HG03045 (cell line): ENCODE data around the gene ARID1A.

Source experiments
- ATAC-seq: cut with Tn5 transposase; IDR thresholded peaks from one replicate; pipeline ENCODE4 v1.9.1; 2021; ENCODE audit warnings: mild to moderate bottlenecking, moderate library complexity; ENCODE audit not compliant: unreplicated experiment

ARID1A gene

DNA sequence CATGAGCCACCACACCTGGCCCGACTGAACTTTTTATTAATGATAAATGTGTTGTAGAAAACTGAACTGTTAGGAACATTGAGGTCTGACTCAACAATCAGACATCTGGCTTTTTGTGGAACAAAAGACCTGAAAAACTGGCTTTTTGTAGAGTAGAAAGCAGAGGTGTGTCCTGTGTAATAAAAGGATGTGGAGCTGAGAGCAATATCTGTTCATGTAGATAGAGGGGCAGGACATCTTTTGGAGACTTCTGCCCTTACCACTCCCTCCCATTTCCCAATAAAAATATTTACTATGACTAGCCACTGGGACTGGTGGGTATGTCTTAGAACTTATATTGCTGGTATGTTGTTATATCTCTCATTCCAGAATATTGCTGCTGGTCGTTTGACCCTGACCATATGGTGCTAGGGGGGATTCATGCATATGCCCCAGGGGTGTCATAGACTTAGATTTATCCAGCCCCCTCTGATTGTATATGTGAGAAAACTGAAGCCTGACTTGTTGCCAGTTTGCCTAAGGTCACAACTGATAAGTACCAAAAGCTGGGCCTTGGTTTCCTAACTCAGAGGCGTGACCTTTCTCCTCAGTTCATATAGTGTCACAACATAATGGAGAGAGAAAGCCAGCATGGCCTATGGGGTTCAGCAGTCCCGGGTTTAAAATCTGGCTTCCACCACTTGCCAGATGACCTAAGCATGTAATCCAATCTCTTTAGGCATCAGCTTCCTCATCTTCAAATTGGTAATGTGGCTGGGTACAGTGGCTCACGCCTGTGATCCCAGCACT is 58.5 kb downstream of the ARID1A start:
- ATAC-seq = no peak

DNA sequence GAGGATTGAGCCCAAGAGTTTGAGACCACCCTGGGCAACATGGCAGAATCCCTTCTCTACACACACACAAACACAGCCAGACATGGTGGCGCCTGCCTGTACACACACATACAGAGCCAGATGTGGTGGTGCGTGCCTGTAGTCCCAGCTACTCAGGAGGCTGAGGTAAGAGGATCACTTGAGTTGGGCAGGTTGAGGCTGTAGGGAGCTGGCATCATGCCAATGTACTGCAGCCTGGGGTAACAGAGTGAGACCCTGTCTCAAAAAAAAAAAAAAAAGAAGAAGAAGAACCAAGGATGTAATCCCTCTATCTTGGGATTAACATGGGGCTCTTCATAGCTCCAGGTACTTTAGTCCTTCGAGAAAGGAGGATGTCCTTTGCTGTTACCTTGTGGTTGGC is 62.5 kb downstream of the ARID1A start:
- ATAC-seq = no peak

DNA sequence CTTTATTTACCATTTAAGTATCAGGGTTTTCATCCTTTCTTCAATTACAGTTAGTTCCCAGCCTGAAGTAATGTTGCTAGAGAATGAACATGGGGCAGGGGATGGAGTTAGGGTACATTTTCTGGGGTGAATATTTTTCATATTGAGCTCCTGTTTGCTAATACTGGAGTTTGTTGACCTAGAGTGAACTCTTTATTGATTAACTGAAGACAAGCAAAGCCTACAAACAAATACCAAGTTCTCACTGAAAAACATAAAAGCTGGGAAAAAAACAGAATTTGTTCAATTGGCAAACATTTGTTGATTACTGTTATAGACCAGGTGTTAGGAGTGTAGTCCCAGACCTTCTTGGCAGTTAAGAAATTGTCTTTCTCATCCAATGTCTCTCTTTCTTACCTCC is 63.7 kb downstream of the ARID1A start:
- ATAC-seq = no peak

DNA sequence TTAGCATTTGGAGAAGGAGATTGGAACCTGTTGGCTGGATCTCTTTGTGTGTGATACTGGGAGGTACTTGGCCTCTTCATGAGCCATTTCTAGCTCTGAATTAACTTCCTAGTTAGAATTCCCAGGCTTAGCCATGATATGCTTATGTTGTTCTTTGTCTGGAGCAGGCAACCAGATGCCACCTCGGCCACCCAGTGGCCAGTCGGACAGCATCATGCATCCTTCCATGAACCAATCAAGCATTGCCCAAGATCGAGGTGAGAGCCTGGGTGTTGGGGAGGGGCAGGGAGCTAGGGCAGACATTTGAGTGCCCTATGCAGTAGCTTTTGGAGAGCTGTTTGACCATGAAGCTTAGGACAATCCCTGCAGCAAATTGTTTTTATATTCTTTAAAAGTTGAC is 65.4 kb downstream of the ARID1A start:
- ATAC-seq = no peak

DNA sequence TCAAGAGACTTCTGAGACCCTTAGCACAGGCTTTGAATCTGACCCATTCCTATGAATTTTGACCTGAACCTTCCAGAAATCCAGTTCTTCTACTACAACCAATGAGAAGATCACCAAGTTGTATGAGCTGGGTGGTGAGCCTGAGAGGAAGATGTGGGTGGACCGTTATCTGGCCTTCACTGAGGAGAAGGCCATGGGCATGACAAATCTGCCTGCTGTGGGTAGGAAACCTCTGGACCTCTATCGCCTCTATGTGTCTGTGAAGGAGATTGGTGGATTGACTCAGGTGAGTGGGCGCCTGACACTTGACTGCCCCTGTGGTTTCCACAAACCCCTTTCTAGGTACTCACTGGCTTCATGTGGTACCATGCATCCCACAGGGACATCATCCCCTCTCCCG is 71.9 kb downstream of the ARID1A start:
- ATAC-seq = no peak

DNA sequence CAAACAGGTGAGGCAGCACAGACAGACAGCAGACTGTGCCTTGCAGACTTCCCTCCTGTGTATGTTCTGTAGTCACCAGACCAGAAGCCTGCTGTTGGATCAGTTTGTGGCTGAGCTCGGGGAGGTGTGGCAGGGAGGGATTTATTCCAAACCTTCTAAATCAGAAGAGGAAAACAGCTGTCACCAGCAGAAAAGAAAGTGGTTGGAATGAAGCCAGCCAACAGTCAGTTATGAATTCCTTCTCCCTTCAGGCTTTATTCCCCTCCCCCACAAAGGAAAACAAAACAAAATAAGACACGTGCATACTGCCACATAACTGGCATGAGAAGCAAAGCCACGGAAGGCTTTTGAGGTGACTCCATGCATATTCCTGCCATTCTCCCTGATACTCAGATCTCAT is 72.9 kb downstream of the ARID1A start:
- ATAC-seq = no peak

DNA sequence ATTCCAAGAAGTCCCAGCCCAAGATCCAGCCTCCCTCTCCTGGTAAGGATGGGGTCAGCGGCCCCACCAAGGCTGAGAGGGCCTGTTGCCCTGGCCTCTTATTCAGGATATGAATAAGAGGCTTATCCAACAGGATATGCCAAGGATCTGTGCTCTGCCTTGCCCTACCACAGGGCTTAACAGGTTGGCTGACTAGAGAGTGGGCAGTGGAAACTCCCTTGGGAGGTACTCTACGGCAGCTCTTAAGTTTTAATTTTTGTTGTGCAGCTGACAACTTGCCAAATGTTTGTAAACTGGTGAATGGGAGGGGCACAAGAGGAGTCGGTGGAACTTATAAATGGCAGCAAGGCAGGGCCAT is 75.4 kb downstream of the ARID1A start:
- no peak for ATAC-seq

DNA sequence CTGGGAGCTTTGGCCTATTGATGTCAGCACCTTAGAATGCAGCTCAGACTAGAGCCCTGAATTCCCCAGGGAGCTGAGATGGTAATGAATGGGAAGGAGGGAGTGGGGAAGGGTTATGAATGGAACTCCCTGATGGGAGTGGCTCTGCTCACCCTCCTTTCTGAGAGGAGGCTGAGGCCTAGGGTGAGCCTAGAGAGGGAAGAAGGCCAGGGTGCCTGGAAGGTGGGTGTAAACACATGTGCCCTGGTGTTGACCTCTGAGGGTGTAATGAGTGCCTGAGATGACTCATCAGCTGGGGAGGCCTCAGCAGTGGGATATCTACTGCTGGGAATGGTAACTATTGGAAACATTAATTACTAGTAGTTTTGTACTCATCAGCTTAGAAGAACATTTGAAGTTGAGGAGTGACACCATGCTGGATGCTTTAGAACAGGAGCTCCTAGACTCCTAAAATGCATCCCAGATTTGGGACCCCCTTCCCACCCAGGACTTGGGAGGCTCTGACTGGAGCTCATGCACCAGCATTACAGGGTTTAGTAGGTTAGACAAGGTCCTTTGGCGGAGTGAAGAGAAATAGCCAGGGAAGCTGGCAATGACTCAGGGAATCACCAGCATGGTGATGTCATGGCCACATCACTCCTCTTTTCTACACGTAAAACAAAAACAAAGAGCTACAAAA is 76.0 kb downstream of the ARID1A start:
- ATAC-seq = no peak

DNA sequence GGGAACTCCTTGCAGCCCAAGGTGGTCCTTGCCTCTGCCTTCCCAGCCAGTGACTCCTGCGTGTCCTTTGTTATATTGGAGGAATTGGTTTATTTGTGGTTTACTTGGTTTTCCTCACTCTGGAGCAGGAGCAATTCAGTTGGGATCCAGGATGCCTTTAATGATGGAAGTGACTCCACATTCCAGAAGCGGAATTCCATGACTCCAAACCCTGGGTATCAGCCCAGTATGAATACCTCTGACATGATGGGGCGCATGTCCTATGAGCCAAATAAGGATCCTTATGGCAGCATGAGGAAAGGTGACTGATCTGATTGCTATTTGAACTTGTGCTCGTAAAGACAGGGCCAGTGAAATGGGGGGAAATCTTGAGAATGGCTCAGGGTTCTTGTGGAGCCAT is 76.9 kb downstream of the ARID1A start:
- no peak for ATAC-seq

DNA sequence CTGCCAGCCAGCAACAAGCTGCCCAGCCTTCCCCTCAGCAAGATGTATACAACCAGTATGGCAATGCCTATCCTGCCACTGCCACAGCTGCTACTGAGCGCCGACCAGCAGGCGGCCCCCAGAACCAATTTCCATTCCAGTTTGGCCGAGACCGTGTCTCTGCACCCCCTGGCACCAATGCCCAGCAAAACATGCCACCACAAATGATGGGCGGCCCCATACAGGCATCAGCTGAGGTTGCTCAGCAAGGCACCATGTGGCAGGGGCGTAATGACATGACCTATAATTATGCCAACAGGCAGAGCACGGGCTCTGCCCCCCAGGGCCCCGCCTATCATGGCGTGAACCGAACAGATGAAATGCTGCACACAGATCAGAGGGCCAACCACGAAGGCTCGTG is 78.6 kb downstream of the ARID1A start:
- no peak for ATAC-seq

DNA sequence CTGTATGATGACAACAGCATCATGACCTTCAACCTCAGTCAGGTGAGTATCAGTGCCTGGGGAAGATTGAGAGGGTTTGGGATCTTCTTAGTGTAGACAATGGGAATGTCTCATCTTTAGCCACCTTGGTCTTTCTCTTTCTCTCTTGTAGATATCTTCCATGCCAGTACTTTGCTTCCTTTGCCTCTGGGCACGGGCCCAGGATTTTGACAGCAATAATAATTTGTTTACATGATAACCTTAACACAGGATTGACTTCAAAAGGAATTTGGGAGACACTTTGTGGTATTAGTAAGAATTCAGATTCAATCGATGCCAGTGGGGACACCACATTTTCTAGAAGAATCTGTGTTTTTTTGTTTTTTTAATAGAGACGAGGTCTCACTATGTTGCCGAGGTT is 79.9 kb downstream of the ARID1A start:
- ATAC-seq = no peak

DNA sequence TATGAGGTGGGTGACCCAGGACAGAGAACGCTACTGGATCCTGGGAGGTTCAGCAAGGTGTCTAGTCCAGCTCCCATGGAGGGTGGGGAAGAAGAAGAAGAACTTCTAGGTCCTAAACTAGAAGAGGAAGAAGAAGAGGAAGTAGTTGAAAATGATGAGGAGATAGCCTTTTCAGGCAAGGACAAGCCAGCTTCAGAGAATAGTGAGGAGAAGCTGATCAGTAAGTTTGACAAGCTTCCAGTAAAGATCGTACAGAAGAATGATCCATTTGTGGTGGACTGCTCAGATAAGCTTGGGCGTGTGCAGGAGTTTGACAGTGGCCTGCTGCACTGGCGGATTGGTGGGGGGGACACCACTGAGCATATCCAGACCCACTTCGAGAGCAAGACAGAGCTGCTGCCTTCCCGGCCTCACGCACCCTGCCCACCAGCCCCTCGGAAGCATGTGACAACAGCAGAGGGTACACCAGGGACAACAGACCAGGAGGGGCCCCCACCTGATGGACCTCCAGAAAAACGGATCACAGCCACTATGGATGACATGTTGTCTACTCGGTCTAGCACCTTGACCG is 83.4 kb downstream of the ARID1A start:
- no peak for ATAC-seq

DNA sequence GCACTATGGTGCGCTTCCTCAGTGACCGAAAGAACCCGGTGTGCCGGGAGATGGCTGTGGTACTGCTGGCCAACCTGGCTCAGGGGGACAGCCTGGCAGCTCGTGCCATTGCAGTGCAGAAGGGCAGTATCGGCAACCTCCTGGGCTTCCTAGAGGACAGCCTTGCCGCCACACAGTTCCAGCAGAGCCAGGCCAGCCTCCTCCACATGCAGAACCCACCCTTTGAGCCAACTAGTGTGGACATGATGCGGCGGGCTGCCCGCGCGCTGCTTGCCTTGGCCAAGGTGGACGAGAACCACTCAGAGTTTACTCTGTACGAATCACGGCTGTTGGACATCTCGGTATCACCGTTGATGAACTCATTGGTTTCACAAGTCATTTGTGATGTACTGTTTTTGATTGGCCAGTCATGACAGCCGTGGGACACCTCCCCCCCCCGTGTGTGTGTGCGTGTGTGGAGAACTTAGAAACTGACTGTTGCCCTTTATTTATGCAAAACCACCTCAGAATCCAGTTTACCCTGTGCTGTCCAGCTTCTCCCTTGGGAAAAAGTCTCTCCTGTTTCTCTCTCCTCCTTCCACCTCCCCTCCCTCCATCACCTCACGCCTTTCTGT is 84.6 kb downstream of the ARID1A start:
- no peak for ATAC-seq

DNA sequence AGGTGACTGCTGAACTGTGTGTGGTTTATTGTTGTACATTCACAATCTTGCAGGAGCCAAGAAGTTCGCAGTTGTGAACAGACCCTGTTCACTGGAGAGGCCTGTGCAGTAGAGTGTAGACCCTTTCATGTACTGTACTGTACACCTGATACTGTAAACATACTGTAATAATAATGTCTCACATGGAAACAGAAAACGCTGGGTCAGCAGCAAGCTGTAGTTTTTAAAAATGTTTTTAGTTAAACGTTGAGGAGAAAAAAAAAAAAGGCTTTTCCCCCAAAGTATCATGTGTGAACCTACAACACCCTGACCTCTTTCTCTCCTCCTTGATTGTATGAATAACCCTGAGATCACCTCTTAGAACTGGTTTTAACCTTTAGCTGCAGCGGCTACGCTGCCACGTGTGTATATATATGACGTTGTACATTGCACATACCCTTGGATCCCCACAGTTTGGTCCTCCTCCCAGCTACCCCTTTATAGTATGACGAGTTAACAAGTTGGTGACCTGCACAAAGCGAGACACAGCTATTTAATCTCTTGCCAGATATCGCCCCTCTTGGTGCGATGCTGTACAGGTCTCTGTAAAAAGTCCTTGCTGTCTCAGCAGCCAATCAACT is 85.5 kb downstream of the ARID1A start:
- ATAC-seq = no peak

DNA sequence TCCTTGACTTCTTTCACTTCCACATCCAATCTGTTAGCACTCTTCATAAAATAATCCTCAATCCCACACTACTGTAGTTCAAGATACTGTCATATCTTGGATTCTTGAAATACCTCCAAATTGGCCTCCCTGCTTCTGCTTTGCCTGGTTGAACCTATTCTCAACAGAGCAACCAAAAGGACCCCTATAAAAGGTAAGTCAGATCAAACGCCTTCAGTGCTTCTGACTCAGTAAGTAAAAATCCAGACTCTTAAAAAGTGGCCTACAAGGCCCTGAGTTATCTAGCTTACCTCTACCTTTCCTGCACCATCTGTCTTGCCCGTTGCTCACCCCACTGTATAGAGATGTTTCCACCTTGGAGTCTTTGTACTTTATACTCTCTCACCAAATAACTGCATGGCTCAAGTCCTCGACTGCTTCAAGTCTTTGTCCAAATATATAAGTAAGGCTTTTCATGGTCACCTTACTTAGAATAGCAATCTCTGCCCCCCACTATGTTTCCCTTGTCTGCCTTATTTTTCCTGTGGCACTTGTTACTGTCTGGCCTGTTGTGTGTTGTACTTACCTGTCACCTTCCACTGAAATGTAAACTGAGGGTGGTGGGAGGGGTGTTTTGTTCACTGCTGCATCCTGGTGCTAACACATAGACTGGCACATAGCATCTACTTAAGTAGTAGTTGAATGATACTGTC is 86.9 kb downstream of the ARID1A start:
- no peak for ATAC-seq

DNA sequence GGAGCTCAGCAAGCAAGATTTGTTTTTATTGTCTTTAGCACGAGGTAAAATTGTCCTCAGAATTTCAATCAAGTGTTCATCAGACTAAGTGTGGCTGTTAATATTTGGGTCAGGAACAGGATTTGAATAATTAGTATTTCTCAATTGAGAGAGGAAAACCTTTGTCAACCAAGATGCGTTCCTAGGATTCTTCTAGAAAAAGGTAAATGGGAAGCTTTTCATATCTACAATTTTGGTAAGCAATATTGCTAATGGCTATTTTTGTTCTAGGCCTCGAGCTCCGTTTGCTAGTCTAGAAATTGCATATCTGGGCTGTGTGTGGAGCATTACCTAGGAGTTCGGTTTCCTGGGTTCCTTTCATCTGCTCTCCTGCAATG is 87.8 kb downstream of the ARID1A start:
- no peak for ATAC-seq

DNA sequence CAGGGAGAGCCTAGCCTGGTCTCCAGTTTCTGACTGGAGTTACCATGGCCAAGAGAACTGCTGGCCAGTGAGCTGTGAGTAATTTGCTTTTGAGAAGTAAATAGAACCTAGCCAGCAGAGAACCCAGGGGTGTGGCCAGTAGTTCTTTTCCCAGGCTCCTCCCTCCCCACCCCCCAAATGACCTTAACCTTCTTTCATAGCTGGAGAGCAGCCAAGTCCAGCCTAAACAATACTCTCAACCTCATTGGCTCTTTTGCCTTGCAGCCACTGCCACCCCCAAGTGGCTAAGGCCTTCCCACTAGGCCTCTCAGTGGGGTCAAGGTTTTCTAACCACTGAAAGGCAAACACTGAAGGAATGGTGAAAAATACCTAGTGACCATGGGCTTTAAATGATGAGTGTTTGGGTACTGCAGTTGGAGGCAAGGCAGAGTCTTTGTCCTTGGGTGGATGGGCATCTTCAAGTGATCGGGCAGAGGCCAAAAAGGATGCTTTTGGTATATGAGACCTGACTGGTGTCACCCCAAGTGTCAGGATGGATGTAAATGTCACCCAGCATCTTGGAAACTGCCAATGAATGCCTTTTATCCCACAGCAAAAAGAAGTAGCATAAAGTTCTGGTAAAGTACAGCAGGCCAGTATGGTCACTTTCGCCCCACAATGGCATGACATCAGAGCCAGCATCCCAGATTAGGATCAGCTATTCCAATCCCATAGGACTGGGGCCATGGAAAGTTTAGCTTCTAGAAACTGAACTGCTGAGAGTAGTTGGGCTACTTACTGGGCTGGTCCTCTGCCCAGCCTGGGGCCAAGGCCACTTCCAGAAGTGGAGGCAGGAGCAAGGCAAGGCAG is 88.4 kb downstream of the ARID1A start:
- no peak for ATAC-seq

DNA sequence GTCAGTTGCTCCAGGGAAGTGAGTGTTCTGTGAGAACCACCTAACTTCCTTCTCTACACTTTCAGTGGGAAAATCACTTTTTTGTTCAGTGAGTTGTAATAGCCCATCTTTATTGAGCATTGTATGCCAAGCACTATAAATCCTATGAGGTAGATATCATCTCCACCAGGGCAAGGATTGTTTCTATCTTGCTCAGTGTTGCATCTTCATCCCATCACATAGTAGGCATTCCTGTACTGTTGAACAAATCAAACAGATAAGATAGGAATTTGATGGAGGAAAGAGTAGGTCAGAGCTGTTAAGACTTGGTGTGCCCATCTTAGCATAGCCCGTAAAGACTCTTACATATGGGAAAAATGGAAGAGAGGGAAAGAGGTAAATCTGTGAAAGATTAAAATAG is 89.1 kb downstream of the ARID1A start:
- ATAC-seq = no peak

DNA sequence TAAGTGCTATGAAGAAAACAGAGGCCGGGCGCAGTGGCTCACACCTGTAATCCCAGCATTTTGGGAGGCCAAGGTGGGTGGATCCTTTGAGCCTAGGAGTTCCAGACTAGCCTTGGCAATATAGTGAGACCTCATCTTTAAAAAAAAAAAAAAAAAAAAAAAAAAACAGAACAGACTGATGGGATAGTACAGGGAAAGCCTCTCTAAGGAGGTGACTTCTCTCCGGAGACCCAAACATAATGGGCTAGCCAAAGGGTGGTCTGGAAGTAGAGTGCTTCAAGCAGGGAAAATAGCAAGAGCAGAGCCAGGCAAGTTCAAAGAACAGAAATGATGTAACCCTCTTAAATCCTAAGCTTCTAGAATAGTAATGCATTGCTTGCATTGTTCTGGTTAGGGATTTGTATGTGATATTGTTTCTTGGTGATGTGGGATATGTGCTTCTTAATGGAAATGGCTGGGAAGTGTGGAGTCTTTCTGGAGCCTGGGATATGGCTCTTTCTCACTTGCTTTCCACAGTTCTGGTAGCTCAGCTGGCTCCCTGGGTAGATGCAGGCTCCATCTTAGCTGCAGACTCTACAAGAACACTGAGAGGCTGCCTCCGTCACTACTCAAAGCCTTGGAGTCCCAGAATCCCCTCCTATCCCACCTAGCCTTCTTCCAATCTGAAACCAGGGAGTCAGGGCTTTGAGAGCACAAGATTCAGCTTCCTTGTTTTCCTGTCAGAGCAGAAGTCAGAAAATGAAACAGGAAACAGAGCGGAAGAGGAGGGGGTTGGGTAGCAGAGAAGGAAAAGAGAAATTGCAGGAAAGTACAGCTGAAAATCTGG is 90.0 kb downstream of the ARID1A start:
- ATAC-seq = no peak
